OCI-LY7 (cell line): Measurements from ENCODE around the gene NLGN1.

ENCODE experiments used
- EZH2phosphoT487 ChIP-seq: fragments of 200-600 bp; sonication (generic); IDR thresholded peaks from 2 replicates; pipeline ENCODE4 v1.6.1; 2018; ENCODE audit warnings: low read depth, borderline replicate concordance, mild to moderate bottlenecking, mixed run types, antibody characterized with exemption, low read length, moderate library complexity, mixed read lengths
- TF ChIP-seq, protein P1 (sequence below): fragments of 200-600 bp; sonication (generic); conservative IDR thresholded peaks from 2 replicates; pipeline ENCODE4 v1.5.1; 2014; ENCODE audit warnings: mild to moderate bottlenecking, antibody characterized with exemption, low read length, moderate library complexity, mixed read lengths

DNA sequence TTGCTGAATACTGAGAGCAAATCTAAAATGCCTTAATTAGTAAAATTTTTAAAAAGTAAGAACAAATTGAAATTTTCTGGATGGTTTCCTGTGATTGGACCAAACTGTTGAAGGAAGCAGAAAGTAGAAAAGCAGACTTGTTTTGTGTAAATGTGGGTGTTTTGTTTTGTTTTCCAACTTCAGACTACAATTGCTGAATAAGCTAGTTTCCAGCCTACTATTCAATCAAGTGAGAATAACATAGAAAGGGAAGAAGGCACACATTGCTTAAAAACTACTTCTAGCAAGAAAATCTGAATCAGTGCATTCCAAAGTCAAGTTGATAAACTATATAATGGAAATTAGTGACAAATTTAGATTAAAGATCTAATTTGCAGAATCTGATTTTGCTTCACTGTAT is 519.3 kb downstream of the NLGN1 start:
- TF ChIP-seq, protein P1, sequence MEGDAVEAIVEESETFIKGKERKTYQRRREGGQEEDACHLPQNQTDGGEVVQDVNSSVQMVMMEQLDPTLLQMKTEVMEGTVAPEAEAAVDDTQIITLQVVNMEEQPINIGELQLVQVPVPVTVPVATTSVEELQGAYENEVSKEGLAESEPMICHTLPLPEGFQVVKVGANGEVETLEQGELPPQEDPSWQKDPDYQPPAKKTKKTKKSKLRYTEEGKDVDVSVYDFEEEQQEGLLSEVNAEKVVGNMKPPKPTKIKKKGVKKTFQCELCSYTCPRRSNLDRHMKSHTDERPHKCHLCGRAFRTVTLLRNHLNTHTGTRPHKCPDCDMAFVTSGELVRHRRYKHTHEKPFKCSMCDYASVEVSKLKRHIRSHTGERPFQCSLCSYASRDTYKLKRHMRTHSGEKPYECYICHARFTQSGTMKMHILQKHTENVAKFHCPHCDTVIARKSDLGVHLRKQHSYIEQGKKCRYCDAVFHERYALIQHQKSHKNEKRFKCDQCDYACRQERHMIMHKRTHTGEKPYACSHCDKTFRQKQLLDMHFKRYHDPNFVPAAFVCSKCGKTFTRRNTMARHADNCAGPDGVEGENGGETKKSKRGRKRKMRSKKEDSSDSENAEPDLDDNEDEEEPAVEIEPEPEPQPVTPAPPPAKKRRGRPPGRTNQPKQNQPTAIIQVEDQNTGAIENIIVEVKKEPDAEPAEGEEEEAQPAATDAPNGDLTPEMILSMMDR, result no peak
- no peak for TF ChIP-seq EZH2phosphoT487
